NCI-H1105 treated with DMSO at 0.1 percent for 48 hours (cell line): Measurements from ENCODE around the gene XRCC5.
"Not testable (repeated sequence)": the region's sequence is repeated elsewhere in the genome, so short reads cannot be mapped to it uniquely, and the experiment has no call there.

Experiments
- DNase-seq: peaks from one replicate; lab custom pipeline; 2025; lab: John Stamatoyannopoulos, UW

The XRCC5 gene

DNA sequence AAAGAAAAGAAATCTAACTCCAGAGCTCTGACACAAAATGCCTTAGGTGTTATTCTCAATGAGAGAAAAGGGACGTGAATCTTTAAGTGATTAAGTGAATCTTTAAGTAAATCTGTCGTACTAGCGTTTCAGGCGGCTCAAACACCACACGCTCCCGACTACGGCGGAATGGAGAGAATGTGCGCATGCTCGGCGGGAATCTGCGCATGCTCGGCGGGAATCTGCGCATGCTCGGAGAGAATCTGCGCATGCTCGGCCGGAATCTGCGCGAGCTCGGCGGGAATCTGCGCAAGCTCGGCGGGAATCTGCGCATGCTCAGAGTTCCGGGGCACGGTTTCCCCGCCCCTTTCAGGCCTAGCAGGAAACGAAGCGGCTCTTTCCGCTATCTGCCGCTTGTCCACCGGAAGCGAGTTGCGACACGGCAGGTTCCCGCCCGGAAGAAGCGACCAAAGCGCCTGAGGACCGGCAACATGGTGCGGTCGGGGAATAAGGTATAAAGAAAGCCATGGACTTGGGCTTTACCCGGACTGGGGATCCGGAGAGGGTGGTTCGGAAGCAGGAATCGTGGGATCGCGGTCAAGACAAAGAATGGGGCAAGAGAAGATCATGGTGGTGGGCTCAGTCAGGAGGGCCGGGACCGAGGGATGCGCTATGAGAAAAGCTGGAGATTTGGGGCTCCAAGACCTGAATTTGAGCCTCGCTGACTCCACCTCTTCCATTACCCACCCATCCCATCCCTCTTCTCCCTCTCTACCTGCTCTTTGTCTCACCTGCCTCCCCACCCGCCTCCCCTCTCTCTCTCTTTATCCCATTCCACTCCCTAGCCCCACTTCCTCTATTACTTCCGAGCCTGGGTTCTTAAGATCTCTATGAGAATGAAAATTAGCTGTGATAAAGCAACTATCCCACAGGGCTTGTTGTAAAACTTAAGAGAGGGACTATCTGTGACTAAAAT lies at the start of gene XRCC5:
Gene XRCC5, plus strand, starts transcription at position 382 of the 955 bp plus-strand sequence. Its CDS starts 89 bp downstream, at position 471.
- peak; percentile 94 for DNase-seq

GRCh38 chr2:216064014-216064630 lies 45.0 kb upstream of the XRCC5 start:
- no peak for DNase-seq

- DNase-seq = no peak
Observed at GRCh38 chr2:216064665-216065064, 44.5 kb upstream of the XRCC5 start.

DNA sequence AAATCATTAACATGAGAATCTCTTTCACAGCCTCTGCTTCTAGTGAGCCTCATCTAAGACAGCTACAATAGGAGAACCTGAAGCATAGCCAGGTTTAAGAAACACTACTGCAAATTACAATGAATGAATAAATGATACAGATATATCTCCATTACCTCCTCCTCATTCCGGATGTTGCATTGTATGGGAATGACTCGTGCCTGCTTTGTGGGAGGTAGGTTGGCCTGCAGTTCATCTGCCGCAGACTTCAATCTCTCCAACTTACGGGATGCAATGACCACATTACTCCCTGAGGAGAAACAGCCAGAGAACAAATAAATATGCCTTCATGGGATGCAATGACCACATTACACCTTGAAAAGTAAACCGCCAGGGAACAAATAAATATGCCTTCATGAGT lies 42.9 kb upstream of the XRCC5 start:
- DNase-seq = no peak

DNA sequence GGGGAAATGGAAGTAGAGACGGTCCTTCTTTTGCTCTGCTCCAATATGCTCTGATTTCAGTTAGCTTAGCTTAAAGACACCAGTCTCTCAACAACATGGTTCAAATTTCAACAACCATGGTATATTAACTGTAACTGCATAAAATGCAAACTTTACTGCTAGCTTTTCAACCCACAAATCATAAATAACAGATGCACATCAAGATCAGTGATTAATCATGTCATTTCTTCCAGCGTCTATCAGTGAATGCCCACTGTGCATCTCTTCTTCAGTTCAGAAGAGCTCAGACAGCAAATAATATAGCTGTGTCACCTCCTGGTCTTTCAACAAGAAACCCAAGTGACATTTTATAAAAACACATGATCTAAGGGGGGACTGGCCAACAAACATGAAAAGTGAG lies 40.1 kb upstream of the XRCC5 start:
- no peak for DNase-seq

- DNase-seq = no peak
Observed at GRCh38 chr2:216070195-216070594, 39.0 kb upstream of the XRCC5 start.

GRCh38 chr2:216071111-216071851 lies 37.9 kb upstream of the XRCC5 start:
- DNase-seq = no peak

GRCh38 chr2:216072473-216072872 lies 36.7 kb upstream of the XRCC5 start:
- DNase-seq = no peak

GRCh38 chr2:216073773-216074172 lies 35.4 kb upstream of the XRCC5 start:
- no peak for DNase-seq

DNA sequence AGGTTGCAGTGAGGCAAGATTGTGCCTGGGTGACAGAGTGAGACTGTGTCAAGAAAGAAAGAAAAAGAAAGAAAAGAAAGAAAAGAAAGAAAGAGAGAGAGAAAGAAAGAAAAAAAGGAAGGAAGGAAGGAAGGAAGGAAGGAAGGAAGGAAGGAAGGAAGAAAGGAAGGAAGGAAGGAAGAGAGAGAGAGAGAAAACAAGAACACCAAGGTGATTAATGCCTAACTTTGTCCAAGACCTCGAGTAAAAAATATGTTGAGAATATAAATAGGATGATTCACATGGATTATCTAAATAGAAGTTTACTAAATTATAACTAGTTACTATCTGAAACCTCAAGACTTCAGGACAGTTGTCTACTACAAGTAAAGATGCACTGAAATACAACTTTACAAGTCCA lies 34.8 kb upstream of the XRCC5 start:
- DNase-seq = no peak

DNA sequence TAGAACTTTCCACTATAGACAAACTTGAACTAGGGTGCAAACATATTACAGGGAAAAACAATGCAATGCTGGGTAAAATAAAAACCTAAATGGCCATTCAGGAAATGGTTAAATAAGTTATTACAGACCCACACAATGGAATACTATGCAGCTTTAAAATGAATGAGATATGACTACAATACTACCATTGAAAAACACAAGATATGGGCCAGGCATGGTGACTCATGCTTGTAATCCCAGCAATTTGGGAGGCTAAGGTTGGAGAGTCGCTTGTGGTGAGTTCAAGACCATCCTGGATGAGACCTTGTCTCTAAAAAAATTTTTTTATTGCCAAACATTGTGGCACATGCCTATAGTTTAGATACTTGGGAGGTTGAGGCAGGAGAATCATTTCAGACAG lies 34.4 kb upstream of the XRCC5 start:
- no peak for DNase-seq

DNA sequence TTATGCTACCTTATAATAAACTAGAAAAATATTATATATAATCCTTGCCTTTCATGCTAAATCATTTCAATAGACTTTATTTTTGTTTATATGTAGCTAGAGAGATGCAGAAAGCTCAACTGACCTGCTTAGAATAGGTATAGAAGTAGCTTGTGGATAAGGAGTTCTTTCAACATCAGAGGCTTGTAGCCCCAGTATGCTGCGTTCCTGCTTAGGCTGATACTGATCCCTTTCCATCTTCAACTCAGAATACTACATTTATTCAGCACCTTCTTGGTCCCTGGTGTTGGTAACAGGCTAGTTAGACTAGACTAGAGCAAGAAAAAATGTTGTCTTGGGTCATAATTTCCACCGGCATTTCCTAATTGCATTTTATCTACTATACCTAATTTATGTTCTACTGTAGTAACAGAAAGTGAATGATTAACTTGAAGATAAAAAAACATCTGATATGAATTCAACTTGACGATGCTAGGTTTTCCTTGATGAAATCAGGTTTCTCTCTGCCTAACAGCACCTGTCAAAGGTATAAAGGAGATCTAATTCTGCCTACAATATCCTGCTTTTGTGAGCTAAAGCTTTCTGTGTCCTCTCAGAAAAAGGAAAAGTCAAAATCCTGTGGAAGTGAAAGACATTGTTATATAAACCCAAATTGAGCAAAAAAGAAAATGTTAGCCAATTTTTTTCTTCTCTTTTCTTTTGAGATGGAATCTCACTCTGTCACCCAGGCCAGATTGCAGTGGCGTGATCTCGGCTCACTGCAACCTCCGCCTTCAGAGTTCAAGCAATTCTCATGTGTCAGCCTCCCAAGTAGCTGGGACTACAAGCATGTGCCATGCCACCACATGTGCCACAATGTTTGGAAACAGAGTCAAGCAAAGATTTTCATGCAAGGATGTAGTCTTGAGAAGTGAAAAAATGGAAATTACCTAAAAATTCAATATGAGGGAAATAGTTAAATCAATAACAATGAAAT lies 33.4 kb upstream of the XRCC5 start:
- no peak for DNase-seq

DNA sequence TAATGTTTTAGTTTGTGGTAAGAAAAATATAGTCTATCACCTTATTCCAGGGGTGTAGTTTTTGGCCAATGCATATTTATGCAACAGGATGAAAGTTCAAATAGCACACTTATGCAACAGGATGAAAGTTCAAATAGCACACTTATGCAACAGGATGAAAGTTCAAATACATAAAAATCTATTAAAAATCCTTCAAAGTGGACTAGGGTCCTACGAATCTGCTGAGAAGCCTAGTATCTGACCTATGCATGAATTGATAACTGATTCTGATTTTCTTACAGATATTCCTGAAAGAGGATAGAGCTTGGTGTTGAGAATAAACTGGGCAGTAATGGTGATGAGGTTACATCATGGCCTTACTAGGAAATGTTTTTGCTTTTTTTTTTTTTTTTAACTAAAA lies 30.4 kb upstream of the XRCC5 start:
- DNase-seq = no peak

DNA sequence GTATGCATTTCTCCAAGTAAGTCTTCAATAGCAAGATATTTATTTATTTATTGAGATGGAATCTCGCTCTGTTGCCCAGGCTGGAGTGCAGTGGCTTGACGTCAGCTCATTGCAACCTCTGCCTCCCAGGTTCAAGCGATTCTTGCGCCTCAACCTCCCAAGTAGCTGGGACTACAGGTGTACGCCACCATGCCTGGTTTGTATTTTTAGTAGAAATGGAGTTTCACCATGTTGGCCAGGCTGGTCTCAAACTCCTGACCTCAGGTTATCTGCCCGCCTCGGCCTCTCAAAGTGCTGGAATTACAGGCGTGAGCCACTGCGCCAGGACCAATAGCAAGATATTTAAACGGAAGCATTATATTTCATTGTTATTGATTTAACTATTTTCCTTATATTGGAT lies 29.1 kb upstream of the XRCC5 start:
- not testable (repeated sequence) for DNase-seq

GRCh38 chr2:216081012-216081411 lies 28.1 kb upstream of the XRCC5 start:
- DNase-seq = no peak

GRCh38 chr2:216081487-216082116 lies 27.5 kb upstream of the XRCC5 start, which contains the start of the genes PECR and TMEM169:
TSS of gene PECR (minus strand) at chr2:216081809. CDS start at chr2:216081741, 68 bp downstream.
TSS of gene TMEM169 (plus strand) at chr2:216081919. CDS start at chr2:216095964, 14,045 bp downstream.
- peak; percentile 78 for DNase-seq

GRCh38 chr2:216082117-216082711 lies 26.9 kb upstream of the XRCC5 start:
- DNase-seq = no peak

DNA sequence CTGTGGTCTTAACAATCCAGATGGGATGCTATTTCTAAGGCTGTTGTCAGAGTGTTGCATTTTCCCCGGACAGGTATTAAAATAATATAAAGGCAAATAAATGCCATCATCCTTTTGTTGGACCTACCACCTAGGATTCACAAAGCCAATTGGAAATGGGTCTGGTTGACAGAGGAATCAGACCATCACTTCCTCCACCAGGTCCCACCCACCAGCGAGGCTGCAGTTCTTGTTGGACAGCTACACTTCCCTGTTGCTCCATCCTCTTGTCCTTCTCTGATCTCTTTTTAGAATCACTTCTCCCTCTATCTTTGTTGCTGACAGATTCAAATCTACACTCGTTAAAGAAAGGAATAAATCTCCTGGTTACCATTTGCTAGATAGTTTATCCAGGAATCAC lies 26.3 kb upstream of the XRCC5 start:
- DNase-seq = no peak

GRCh38 chr2:216083464-216084281 lies 25.5 kb upstream of the XRCC5 start:
- DNase-seq = no peak
